ENCODE results near the gene CPD. TPM values are rescaled to one million over a fixed set of nuclear protein-coding genes. Genes with fewer than 3 reads are reported as not detected.

The CPD gene
- total and polyA plus RNA-seq, 8 donors = 4.1 to 278 (median 22.0) TPM

- H3K4me1 ChIP-seq = peaks cover 0 to 5% (median 0%) of the 10 kb centered on the region in 4 donors
- intact Hi-C loops (cut with DNase I; ENCODE audit: low total_unique reads) = no loop called here
- DNase-seq = no peak
- no peaks in the 10 kb centered on the region for H3K27me3 ChIP-seq
- H3K4me3 ChIP-seq = no peak overlapping the region
- H3K36me3 ChIP-seq = peaks cover 6 to 40% (median 36%) of the 10 kb centered on the region in 4 donors
- no peaks in the 10 kb centered on the region for H3K9me3 ChIP-seq
- no peak overlapping the region for H3K27ac ChIP-seq
- WGBS, 5 donors = 71 to 99% (median 97%) methylated on average over 2 of the region's 2 CpGs
- no peak for TF ChIP-seq POLR2AphosphoS5 (IDR thresholded peaks at IDR 0.05)
- TF ChIP-seq POLR2A (IDR thresholded peaks at IDR 0.05) = no peak
- no peak for TF ChIP-seq EP300 (IDR thresholded peaks at IDR 0.05)
- TF ChIP-seq CTCF (IDR thresholded peaks at IDR 0.05) = no peak
Measured at GRCh38 chr17:30468465-30468864, 89.7 kb downstream of the CPD start.

- Histone ChIP-seq H3K27me3 (no peaks in the 10 kb centered on the region), H3K36me3 (peaks cover 0 to under 1% (median under 1%) of the 10 kb centered on the region in 4 donors), H3K9me3 (no peaks in the 10 kb centered on the region), H3K4me3 (no peak overlapping the region), H3K4me1 (peaks cover 0 to 14% (median 4%) of the 10 kb centered on the region in 4 donors), H3K27ac (no peak overlapping the region)
- TF ChIP-seq POLR2AphosphoS5 (IDR thresholded peaks at IDR 0.05) = no peak
- no peak for TF ChIP-seq EP300 (IDR thresholded peaks at IDR 0.05)
- TF ChIP-seq POLR2A (IDR thresholded peaks at IDR 0.05) = no peak
- TF ChIP-seq CTCF (IDR thresholded peaks at IDR 0.05) = no peak
- intact Hi-C loops (cut with DNase I; ENCODE audit: low total_unique reads) = no loop called here
- 52 to 61% (median 57%) methylated on average over 10 of the region's 10 CpGs for WGBS, 5 donors
- peak in 1 of 2 donors; percentile 25 for DNase-seq
Measured at GRCh38 chr17:30472238-30472890, 93.6 kb downstream of the CPD start.

- Histone ChIP-seq H3K27ac (no peak overlapping the region), H3K9me3 (no peaks in the 10 kb centered on the region), H3K4me1 (peaks cover 6 to 37% (median 24%) of the 10 kb centered on the region in 4 donors), H3K4me3 (no peak overlapping the region), H3K36me3 (peaks cover 3 to 11% (median 10%) of the 10 kb centered on the region in 4 donors), H3K27me3 (no peaks in the 10 kb centered on the region)
- TF ChIP-seq POLR2A (IDR thresholded peaks at IDR 0.05) (no peak), EP300 (IDR thresholded peaks at IDR 0.05) (no peak), CTCF (IDR thresholded peaks at IDR 0.05) (no peak), POLR2AphosphoS5 (IDR thresholded peaks at IDR 0.05) (no peak)
- intact Hi-C loops (cut with DNase I; ENCODE audit: low total_unique reads) = no loop called here
- DNase-seq = peak in 1 of 2 donors; percentile 4
- WGBS, 5 donors = 89 to 100% (median 94%) methylated on average over 2 of the region's 2 CpGs
Measured at GRCh38 chr17:30475206-30475605, 96.5 kb downstream of the CPD start.

DNA sequence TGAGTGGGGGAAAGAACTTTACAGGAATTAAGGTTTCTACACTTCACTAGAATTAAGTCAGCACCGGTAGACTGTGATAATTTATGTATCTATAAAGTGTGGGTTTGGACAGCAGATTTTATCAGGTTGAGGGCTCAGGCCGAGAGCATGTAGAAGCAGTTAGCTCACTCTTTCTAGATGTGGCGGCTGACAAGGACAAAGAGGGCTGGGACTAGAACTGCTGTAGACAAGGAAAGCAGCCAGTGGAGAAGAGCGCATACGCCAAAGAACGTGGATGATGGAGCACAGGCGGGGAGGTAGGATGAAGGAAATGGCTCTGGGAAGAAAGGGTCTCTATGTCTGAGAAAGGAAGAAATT, 98.0 kb downstream of the CPD start:
- intact Hi-C loops (cut with DNase I; ENCODE audit: low total_unique reads) = no loop called here
- TF ChIP-seq CTCF (IDR thresholded peaks at IDR 0.05) = no peak
- no peak for TF ChIP-seq POLR2A (IDR thresholded peaks at IDR 0.05)
- no peak for TF ChIP-seq POLR2AphosphoS5 (IDR thresholded peaks at IDR 0.05)
- no peak for TF ChIP-seq EP300 (IDR thresholded peaks at IDR 0.05)

More for the DNA sequence above, 98.0 kb downstream of the CPD start:
- no peaks in the 10 kb centered on the region for H3K9me3 ChIP-seq
- no peak for DNase-seq
- no peaks in the 10 kb centered on the region for H3K27me3 ChIP-seq
- WGBS, 5 donors = 7 to 15% (median 12%) methylated on average over 7 of the region's 7 CpGs
- peak overlapping the region in 4 of 5 donors; percentile 91 to 97 (median 94) for H3K27ac ChIP-seq
- peak overlapping the region; percentile 71 to 90 (median 80) for H3K4me3 ChIP-seq
- H3K36me3 ChIP-seq = peaks cover 3 to 26% (median 25%) of the 10 kb centered on the region in 4 donors
- peaks cover 6 to 41% (median 26%) of the 10 kb centered on the region in 4 donors for H3K4me1 ChIP-seq
